Endothelial cell of umbilical vein (primary cell): ENCODE data around the gene TNFRSF4.

Experiments
- CTCF ChIP-seq, 2 donors: IDR thresholded peaks; 1 replicate in 1 of 2; 2 replicates in 1 of 2; pipeline ENCODE4 v1.5.1; 2011; ENCODE audit warnings: low read length in 2 of 2, mild to moderate bottlenecking in 2 of 2, moderate library complexity in 2 of 2, control low read depth in 1 of 2, inconsistent platforms in 1 of 2, low read depth in 1 of 2; ENCODE audit not compliant: insufficient read depth in 1 of 2; ENCODE audit errors: extremely low read depth in 1 of 2
- POLR2A ChIP-seq: IDR thresholded peaks from 2 replicates; pipeline ENCODE4 v1.6.1; 2012; ENCODE audit warnings: low read depth, mild to moderate bottlenecking, control low read depth, low read length

- TF ChIP-seq CTCF (IDR thresholded peaks at IDR 0.05; ENCODE audit: extremely low read depth in 1 of 2, insufficient read depth in 1 of 2, low read depth in 1 of 2, low read length in 2 of 2) (no peak), POLR2A (no peak)
These were observed 3.0 kb upstream of the TNFRSF4 start for GRCh38 chr1:1216770-1217620.
